Renal pelvis (tissue), 4 donors: ENCODE measurements around the gene CCDC28A. TPM values are rescaled to one million over a fixed set of nuclear protein-coding genes. Genes with fewer than 3 reads are reported as not detected.

Experiments
- DNase-seq: peaks from one replicate; pipeline ENCODE4 v3.0.0-alpha.2; 2013
- polyA plus RNA-seq, 3 donors: library from polyadenylated mRNA; unstranded; fragments of 120-200 nt; gene quantifications; one replicate each; pipeline ENCODE4 v1.2.1, GENCODE V29; 2013; ENCODE audit not compliant: insufficient read length in 3 of 3

The CCDC28A gene
- polyA plus RNA-seq, 3 donors = 25.7 to 28.6 (median 28.2) TPM

DNA sequence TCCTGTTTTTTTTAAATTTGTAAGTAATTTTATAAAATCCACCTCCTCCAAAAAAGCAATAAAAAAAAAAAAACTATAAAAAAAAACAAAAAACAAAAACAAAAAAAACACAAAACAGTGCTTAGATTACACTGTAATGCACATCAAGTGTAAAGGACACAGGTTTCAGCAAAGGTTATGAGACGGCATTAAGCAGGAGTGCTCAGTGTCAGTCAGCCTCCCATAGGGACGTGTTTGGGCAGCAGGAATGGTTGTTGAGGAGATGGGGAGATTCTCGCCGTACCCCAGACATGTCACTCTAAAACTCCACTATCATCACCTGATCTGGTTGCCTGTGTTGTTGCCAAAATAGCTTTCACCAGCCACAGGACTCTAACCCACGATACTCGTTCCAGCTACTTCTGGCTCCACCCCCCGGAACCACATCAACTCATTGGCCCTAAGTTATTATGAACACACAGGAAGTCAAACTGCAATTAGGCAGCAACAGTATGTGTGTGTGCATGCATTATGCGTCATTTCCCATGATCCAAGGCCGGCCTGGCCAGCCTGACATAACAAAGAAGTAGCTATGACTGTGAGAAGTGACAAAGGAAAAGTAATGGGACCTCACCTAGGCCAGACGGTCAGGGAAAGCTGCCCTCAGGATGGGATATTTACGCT is 51.0 kb downstream of the CCDC28A start:
- DNase-seq = no peak

DNA sequence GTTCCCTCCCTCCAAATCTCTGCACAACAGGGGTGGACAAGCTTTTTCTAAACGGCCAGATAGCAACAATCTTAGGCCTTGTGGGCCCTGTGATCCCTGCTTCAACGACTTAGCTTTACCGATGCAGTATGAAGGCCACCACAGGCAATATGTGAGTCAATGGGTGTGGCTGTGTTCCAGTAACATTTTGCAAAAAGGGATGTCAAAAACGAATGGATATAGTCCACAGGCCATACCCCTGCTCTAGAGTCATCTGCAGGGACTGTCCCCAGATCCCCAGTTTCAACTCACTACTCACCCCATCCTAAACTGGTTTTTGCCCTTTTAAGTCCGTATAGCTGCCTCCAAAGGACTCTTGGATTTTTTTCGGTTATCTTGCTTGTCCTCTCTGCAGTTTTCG is 56.7 kb downstream of the CCDC28A start:
- no peak for DNase-seq

- no peak for DNase-seq
Observed at GRCh38 chr6:138832182-138832581, 58.6 kb downstream of the CCDC28A start.

- peak; percentile 66 for DNase-seq
Observed at GRCh38 chr6:138833816-138834539, 60.4 kb downstream of the CCDC28A start.

DNA sequence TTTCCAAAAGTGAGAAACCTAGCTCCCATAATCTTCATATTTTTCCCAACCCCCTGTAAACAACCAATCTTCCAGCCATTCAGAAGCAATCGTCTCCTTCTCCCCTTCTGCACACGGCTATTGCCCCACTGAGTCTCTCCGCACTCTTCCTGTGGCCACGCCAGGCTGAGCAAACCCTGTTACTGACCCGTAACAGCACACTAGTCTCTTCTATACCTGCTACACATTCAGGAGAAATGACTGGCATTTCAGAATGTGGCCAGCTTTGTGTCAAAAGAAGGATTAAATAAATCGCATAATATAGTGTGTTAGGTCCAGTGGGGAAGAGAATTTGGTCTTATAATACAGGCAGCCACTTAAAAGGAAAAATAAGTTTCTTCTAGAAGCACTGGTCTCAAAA is 63.7 kb downstream of the CCDC28A start:
- DNase-seq = no peak

Other genes with a start within 250 kb of the CCDC28A start
- gene ECT2L, start 22.3 kb downstream of the CCDC28A start, polyA plus RNA-seq = under 1 TPM; 0.21 to 0.43 (median 0.35) TPM
- gene REPS1, start 214.5 kb downstream of the CCDC28A start, polyA plus RNA-seq = 10 to 100 TPM; 60.4 to 71.0 (median 68.5) TPM